ENCODE results near the gene MAP4K3.
"Not testable (repeated sequence)": the region's sequence is repeated elsewhere in the genome, so short reads cannot be mapped to it uniquely, and the experiment has no call there.

MAP4K3 gene

GRCh38 chr2:39301352-39301751 is 135.7 kb downstream of the MAP4K3 start:
- DNase-seq (ENCODE audit: low spot score) = no peak

DNA sequence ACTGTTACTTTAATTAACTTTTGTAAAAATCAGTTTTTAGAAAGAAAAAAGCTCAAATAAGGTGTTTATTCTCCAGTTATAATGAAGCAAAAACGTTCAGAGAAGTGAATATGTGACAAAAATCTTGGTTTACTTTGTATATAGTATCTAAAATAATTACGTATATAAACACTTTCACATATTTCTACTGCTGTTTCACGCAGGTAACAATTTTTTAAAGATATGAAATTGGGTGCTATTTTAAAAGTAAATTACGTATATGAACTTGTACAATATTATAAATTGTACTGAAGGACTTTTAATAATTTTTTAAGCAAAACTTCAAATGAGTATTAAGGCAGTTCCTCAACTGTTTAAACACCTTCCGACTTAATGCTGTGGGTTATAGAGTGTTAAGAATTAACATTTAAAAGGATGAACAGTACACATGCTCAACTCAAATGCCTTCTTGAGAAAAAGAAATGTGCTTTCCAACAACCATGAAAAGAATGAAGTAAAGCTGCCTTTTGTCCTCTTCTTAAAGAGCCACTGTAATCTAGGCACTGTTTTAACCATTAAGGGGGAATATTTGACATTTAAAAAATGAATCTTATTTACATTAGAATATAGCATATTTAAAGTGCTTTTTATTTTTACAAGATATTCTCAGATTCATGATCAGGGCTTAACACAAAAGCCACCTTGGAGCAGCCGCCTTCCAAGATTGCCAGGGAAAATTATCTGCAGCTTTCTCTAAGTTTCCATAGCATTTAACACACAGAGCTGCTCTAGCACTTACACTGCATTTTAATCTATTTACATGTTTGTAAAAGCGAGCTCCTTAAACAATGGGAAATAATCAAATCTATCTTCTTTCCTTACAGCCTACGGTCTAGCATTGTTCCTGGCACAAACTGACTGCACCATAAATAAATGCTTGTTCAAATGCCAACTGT is 136.8 kb downstream of the MAP4K3 start:
- DNase-seq (ENCODE audit: low spot score) = no peak

DNA sequence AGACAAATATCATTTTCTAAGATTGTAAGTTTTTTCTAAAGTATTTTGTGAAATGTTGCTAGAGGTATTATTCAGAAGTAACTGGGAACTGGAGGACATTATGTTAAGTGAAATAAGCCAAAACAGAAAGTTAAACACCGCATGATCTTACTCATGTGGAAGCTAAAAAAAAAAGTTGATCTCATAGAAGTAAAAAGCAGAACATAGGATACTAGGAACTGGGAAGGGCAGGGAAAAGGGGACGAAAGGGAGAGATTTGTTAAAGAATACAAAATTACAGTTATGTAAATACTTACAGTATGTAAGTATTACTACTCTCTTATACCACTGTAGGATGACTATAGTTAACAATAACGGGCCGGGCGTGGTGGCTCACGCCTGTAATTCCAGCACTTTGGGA is 146.7 kb downstream of the MAP4K3 start:
- DNase-seq (ENCODE audit: low spot score) = no peak

DNA sequence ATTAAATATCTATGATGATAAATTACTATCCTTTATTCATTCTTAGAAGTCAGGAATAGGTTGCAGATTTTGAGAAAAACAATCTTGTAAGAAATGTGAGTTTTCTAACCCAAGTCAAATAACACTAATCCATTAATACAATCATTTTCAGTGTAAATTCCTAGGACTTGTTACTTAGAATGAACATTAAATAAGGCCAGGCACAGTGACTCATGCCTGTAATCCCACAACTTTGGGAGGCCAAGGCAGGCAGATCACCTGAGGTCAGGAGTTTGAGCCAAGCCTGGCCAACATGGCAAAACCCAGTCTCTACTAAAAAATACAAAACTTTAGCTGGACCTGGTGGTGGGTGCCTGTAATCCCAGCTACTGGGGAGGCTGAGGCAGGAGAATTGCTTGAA is 147.5 kb downstream of the MAP4K3 start:
- no peak for DNase-seq (ENCODE audit: low spot score)

DNA sequence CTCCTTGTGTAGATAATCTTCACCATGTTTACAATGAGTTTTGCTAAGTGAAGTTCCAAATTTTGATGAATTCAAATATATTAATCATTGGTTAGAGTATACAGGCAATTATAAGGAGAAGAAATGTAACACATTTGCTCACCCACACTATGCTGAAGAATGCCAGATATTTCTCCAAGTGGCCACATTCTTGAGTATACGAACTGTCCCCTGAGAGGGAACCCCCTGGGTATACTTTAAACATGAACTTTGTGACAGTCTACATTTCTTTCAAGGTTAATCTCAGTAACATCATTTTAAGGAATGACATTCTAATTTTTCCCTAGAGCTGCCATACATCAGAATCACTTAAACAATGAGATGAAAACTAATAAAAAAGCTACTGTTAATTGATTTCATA is 153.5 kb downstream of the MAP4K3 start:
- no peak for DNase-seq (ENCODE audit: low spot score)

- no peak for DNase-seq (ENCODE audit: low spot score)
Measured at GRCh38 chr2:39281391-39281790, 155.7 kb downstream of the MAP4K3 start.

GRCh38 chr2:39275016-39275415 is 162.1 kb downstream of the MAP4K3 start:
- DNase-seq (ENCODE audit: low spot score) = no peak

GRCh38 chr2:39269941-39270340 is 167.1 kb downstream of the MAP4K3 start:
- DNase-seq (ENCODE audit: low spot score) = no peak

DNA sequence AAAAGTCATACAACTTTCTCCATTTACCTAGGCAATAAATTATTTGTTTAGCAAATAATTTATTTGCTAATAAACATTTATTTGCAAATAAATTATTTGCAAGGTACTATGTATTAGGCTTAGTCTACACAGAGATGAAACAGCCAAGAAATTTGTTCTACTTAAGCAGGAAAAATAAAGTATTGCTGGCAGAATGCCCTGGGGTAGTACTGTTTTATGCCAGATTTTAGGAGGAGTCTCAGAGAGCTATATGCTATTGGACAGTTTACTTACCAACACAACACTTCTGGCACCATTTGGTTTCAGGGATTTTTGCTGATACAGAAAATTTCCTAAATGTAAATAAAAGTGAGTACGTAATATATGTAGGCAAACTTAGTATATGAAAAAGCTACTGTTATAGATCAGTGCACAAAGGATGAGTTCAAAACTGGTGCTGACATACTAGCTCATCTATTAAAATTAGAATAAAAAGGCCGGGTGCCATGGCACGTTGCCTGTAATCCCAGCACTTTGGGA is 170.1 kb downstream of the MAP4K3 start:
- DNase-seq (ENCODE audit: low spot score) = no peak

- DNase-seq (ENCODE audit: low spot score) = no peak
Measured at GRCh38 chr2:39266139-39266805, 170.8 kb downstream of the MAP4K3 start.

DNA sequence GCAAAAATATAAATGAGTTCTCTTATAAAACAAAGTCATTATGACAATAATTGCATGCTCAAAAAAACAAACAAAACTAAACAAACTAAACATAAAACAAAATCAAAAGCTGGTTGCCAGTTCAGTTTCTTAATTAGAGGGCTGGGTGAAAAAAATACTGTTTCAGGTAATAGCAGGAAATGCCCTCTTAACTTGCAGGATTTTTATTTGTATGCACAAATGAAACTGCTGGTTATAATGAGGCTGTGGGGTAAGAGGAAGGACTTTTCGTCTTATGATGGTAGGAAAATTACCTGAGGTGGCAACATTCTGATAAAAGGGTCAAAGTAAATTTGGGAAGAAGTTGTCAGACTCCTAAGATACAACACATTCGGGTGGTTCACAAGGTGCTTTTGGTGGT is 171.8 kb downstream of the MAP4K3 start:
- no peak for DNase-seq (ENCODE audit: low spot score)

GRCh38 chr2:39264733-39265132 is 172.4 kb downstream of the MAP4K3 start:
- DNase-seq (ENCODE audit: low spot score) = no peak

DNA sequence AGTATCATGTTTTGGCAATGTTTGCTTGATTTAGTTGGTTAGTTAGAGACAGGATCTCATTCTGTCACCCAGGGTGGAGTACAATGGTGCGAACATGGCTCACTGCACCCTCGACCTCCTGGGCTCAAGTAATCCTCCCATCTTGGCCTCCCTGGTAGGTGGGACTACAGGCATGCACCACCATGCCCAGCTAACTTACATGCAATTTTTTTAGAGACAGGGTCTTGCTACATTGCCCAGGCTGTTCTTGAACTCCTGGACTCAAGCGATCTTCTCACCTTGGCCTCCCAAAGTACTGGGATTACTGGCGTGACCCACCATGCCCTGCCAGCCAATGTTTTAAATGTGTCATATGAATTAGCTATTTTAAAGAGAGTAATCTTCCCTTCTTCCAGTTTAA is 177.0 kb downstream of the MAP4K3 start:
- DNase-seq (ENCODE audit: low spot score) = no peak

- no peak for DNase-seq (ENCODE audit: low spot score)
Measured at GRCh38 chr2:39256040-39256439, 181.0 kb downstream of the MAP4K3 start.

DNA sequence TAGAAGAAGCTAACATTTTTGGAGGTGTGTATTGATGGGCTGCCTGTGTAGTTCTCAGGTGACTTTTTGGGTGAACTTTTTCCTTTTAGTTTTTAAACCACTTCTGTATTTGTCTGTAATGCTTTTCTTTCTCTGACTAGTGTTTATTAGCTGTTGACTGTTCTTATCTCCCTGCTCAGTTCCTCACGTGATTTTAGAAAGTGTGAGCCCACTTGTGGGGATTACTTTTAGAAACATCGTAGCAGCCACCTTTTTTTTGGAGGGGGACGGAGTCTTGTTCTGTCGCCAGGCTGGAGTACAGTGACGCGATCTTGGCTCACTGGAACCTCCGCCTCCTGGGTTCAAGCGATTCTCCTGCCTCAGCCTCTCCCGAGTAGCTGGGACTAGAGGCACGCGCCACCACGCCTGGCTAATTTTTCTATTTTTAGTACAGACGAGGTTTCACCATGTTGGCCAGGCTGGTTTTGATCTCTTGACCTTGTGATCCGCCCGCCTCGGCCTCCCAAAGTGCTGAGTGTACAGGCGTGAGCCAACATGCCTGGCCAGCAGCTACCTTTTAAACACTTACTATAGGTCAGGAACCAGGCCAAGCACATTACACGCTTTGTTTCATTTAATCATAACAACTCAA is 184.1 kb downstream of the MAP4K3 start:
- DNase-seq (ENCODE audit: low spot score) = no peak

DNA sequence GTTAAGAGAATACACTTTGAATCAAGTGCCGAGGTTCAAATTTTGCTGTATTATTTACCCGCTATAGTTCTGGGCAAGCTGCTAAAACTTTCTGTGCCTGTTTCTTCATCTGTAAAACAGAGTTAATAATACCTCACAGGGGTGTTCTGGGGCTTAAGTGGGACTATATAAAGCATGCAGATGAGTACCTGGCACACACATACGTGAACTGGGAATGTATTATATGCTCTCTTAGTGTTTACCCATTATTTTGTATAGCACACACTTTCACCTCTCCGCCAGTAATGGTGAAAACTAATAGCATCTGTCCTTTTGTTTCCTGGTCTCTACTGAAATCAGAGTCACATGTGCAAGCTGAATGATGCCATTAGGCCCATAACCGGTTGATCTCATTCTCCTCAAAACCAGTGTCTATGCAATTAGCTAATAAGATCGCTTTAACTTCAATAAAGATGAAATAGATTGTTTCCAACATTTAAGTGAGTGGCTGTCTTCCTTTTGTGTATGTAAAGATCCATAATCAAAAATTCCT is 189.5 kb downstream of the MAP4K3 start:
- DNase-seq (ENCODE audit: low spot score) = no peak

- no peak for DNase-seq (ENCODE audit: low spot score)
Measured at GRCh38 chr2:39246382-39246980, 190.6 kb downstream of the MAP4K3 start.

DNA sequence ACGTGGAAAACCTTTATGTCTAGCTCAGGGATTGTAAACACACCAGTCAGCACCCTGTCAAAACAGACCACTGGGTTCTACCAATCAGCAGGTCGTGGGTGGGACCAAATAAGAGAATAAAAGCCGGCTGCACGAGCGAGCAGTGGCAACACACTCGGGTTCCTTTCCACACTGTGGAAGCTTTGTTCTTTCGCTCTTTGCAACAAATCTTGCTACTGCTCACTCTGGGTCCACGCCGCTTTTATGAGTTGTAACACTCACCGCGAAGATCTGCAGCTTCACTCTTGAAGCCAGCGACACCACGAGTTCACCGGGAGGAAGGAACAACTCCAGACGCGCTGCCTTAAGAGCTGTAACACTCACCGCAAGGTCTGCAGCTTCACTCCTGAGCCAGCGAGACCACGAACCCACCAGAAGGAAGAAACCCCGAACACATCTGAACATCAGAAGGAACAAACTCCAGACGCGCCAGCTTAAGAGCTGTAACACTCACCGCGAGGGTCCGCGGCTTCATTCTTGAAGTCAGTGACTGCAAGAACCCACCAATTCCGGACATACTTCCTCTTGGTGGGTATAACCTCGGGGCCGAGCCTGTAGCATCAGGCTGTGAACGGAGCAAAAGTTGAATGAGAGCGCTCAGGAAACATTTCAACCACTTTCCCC is 192.0 kb downstream of the MAP4K3 start:
- not testable (repeated sequence) for DNase-seq (ENCODE audit: low spot score)

GRCh38 chr2:39244241-39244862 is 192.7 kb downstream of the MAP4K3 start:
- DNase-seq (ENCODE audit: low spot score) = not testable (repeated sequence)

- DNase-seq (ENCODE audit: low spot score) = no peak
Measured at GRCh38 chr2:39243469-39244123, 193.5 kb downstream of the MAP4K3 start, which contains the start of gene CDKL4. Gene CDKL4, minus strand, starts transcription at chr2:39243970.

Measured in ecto neural progenitor cell (in vitro differentiated cells).